Esophagus squamous epithelium (tissue), 5 donors: ENCODE data around the gene SLC6A19. TPM values are rescaled to one million over a fixed set of nuclear protein-coding genes. Genes with fewer than 3 reads are reported as not detected.

Source experiments
- DNase-seq: peaks from one replicate; lab custom pipeline; 2025; lab: John Stamatoyannopoulos, UW
- H3K27ac ChIP-seq, 4 donors: fragments of 200-600 bp; sonication (generic); one replicate each; pipeline ENCODE4 v1.5.1; 2016 to 2019; ENCODE audit warnings: mild to moderate bottlenecking in 1 of 4
- H3K27me3 ChIP-seq, 4 donors: fragments of 200-600 bp; sonication (generic); 1 replicate in 3 of 4; 2 replicates in 1 of 4; pipeline versions ENCODE4 v1.5.1 to v1.6.0; 2017 to 2021; ENCODE audit warnings: antibody characterized with exemption in 1 of 4
- H3K36me3 ChIP-seq, 3 donors: fragments of 200-600 bp; sonication (generic); one replicate each; pipeline ENCODE4 v1.5.1; 2016 to 2019
- H3K4me1 ChIP-seq, 3 donors: fragments of 200-600 bp; sonication (generic); one replicate each; pipeline ENCODE4 v1.5.1; 2017 to 2019
- H3K4me3 ChIP-seq, 4 donors: fragments of 200-600 bp; sonication (generic); 1 replicate in 3 of 4; 2 replicates in 1 of 4; pipeline ENCODE4 v1.5.1; 2016 to 2019; ENCODE audit warnings: mild to moderate bottlenecking in 2 of 4, moderate library complexity in 1 of 4
- H3K9me3 ChIP-seq, 3 donors: fragments of 200-600 bp; sonication (generic); one replicate each; pipeline ENCODE4 v1.5.1; 2016 to 2019
- POLR2A ChIP-seq, 4 donors: fragments of 450-650 bp; IDR thresholded peaks; one replicate each; pipeline ENCODE4 v1.6.1; 2017; ENCODE audit warnings: antibody characterized with exemption in 4 of 4, mild to moderate bottlenecking in 4 of 4, moderate library complexity in 3 of 4
- WGBS, 2 donors: methylation state at CpG; one replicate each; pipeline ENCODE4 v1.1.5; 2018; 5-methylcytosine and 5-hydroxymethylcytosine counted together
- intact Hi-C: fragments of 100-400 bp; cut with DNase I; formaldehyde crosslinking; loops from one replicate; pipeline ENCODE4 v1.15.0; 2022
- total RNA-seq, 4 donors: library from RNA; depleted of rRNA; stranded (reverse); fragments of >200 nt; gene quantifications; one replicate each; pipeline ENCODE4 v1.1.0, GENCODE V29; 2016
- TF ChIP-seq, protein P1 (sequence below), 6 experiments: fragments of 450-650 bp in 4 of 6; fragments of 200-600 bp in 2 of 6; sonication (generic) in 2 of 6; IDR thresholded peaks; one replicate each; pipeline ENCODE4 v1.5.1; 2016 to 2019; ENCODE audit warnings: antibody characterized with exemption in 6 of 6, mild to moderate bottlenecking in 4 of 6, moderate library complexity in 4 of 6
- donor health status: DM: yes; HTN: yes; CAD: no.

SLC6A19 gene
- total RNA-seq, 4 donors from 2014 or later = not detected

DNA sequence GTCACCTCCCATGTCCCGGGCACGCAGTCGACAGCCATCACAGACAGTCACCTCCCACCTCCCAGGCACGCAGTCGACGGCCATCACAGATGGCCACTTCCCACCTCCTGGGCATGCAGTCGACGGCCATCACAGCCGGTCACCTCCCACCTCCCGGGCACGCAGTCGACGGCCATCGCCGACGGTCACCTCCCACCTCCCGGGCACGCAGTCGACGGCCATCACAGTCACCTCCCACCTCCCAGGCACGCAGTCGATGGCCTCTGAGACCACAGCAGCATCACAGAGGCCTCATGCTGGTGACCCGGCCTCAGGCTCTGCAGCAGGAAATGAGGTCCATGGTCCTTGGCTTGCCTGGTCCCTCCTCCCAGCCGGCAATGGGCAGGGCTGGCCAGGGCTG lies 5.5 kb upstream of the SLC6A19 start:
- Histone ChIP-seq H3K27me3 (peaks cover 0 to 74% (median 0%) of the 10 kb centered on the region in 4 donors), H3K4me1 (no peaks in the 10 kb centered on the region), H3K9me3 (no peaks in the 10 kb centered on the region), H3K4me3 (no peak overlapping the region), H3K36me3 (no peaks in the 10 kb centered on the region), H3K27ac (no peak overlapping the region)
- intact Hi-C loops = no loop called here
- 66 to 89% methylated on average over 9 to 14 of the region's 24 CpGs for WGBS, 2 donors
- no peak for DNase-seq
- TF ChIP-seq, protein P1, sequence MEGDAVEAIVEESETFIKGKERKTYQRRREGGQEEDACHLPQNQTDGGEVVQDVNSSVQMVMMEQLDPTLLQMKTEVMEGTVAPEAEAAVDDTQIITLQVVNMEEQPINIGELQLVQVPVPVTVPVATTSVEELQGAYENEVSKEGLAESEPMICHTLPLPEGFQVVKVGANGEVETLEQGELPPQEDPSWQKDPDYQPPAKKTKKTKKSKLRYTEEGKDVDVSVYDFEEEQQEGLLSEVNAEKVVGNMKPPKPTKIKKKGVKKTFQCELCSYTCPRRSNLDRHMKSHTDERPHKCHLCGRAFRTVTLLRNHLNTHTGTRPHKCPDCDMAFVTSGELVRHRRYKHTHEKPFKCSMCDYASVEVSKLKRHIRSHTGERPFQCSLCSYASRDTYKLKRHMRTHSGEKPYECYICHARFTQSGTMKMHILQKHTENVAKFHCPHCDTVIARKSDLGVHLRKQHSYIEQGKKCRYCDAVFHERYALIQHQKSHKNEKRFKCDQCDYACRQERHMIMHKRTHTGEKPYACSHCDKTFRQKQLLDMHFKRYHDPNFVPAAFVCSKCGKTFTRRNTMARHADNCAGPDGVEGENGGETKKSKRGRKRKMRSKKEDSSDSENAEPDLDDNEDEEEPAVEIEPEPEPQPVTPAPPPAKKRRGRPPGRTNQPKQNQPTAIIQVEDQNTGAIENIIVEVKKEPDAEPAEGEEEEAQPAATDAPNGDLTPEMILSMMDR (IDR thresholded peaks at IDR 0.05) = no peak
- TF ChIP-seq POLR2A (IDR thresholded peaks at IDR 0.05) = no peak

DNA sequence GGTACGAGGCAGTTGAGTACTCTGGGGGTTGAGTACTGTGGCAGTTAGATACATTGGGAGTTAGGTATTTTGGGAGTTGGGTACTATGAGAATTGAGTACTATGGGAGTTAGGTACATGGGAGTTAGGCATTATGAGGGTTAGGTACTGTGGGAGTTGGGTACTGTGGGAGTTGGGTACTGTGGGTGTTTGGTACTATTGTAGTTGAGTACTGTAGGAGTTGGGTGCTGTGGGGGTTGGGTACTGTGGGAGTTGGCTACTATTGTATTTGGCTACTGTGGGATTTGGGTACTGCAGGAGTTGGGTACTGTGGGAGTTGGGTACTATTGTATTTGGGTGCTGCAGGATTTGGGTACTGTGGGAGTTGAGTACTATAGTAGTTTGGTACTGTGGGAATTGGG lies 4.8 kb upstream of the SLC6A19 start:
- no peak for DNase-seq
- Histone ChIP-seq H3K4me1 (no peaks in the 10 kb centered on the region), H3K27me3 (peaks cover 0 to 79% (median 0%) of the 10 kb centered on the region in 4 donors), H3K36me3 (no peaks in the 10 kb centered on the region), H3K4me3 (no peak overlapping the region), H3K9me3 (no peaks in the 10 kb centered on the region), H3K27ac (no peak overlapping the region)
- TF ChIP-seq POLR2A (IDR thresholded peaks at IDR 0.05) = no peak
- WGBS, 2 donors = 60 to 86% methylated on average over 1 of the region's 1 CpG
- intact Hi-C loops = no loop called here

DNA sequence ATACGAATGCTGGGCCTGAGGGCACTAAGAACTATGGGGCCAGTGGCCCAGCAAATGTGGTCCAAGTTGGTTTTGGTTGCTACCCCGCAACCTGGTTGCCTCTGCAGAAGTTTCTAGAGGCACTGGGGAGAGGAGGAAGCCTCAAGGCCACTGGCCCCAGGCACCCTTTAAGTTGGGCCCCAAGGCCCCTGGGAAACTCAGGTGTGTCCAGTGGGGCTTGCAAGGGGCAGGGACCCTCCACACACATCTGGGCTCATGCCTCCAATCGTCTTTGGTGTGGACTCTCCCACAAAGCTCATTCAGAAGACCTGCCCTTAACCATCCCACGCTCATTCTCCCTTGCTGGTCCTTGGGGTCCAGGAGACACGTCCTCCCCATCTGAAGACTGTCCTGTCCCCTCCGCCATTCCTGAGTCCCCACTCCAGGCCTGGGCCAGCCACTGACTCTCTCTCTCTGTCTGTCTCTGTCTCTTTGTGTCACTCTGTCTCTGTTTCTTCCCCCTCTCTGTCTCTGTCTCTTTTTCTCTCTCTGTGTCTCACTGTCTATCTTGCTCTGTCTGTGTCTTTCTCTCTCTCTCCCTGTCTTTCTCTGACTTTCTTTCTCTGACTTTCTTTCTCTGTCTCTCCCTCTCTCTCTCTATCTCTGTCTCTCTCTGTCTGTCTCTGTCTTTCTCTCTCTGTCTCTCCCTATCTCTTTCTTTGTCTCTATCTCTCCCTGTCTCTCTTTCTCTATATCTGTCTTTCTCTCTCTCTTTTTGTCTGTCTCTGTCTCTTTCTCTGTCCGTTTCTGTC lies 3.3 kb upstream of the SLC6A19 start:
- Histone ChIP-seq H3K9me3 (no peaks in the 10 kb centered on the region), H3K4me3 (no peak overlapping the region), H3K27me3 (peaks cover 0 to 94% (median 0%) of the 10 kb centered on the region in 4 donors), H3K27ac (no peak overlapping the region), H3K36me3 (no peaks in the 10 kb centered on the region), H3K4me1 (no peaks in the 10 kb centered on the region)
- intact Hi-C loops = no loop called here
- DNase-seq = no peak
- 76 to 77% methylated on average over 6 of the region's 7 CpGs for WGBS, 2 donors
- TF ChIP-seq, protein P1 (IDR thresholded peaks at IDR 0.05) = no peak
- TF ChIP-seq POLR2A (IDR thresholded peaks at IDR 0.05) = no peak

DNA sequence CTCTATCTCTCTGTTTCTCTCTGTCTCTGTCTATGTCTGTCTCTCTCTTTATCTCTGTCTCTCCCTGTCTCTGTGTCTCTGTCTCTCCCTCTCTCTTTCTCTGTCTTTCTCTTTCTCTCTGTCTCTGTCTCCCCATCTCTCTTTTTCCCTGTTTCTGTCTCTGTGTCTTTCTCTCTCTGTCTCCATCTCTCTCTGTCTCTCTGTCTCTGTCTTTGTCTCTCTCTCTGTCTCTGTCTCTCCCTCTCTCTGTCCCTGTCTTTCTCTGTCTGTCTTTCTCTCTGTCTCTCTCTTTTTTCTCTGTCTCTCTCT lies 2.1 kb upstream of the SLC6A19 start:
- H3K4me3 ChIP-seq = no peak overlapping the region
- H3K4me1 ChIP-seq = no peaks in the 10 kb centered on the region
- no peak overlapping the region for H3K27ac ChIP-seq
- no peaks in the 10 kb centered on the region for H3K9me3 ChIP-seq
- intact Hi-C loops = no loop called here
- peaks cover 0 to 99% (median 0%) of the 10 kb centered on the region in 4 donors for H3K27me3 ChIP-seq
- no peak for DNase-seq
- no peaks in the 10 kb centered on the region for H3K36me3 ChIP-seq
- TF ChIP-seq, protein P1 (IDR thresholded peaks at IDR 0.05) = no peak
- TF ChIP-seq POLR2A (IDR thresholded peaks at IDR 0.05) = no peak

DNA sequence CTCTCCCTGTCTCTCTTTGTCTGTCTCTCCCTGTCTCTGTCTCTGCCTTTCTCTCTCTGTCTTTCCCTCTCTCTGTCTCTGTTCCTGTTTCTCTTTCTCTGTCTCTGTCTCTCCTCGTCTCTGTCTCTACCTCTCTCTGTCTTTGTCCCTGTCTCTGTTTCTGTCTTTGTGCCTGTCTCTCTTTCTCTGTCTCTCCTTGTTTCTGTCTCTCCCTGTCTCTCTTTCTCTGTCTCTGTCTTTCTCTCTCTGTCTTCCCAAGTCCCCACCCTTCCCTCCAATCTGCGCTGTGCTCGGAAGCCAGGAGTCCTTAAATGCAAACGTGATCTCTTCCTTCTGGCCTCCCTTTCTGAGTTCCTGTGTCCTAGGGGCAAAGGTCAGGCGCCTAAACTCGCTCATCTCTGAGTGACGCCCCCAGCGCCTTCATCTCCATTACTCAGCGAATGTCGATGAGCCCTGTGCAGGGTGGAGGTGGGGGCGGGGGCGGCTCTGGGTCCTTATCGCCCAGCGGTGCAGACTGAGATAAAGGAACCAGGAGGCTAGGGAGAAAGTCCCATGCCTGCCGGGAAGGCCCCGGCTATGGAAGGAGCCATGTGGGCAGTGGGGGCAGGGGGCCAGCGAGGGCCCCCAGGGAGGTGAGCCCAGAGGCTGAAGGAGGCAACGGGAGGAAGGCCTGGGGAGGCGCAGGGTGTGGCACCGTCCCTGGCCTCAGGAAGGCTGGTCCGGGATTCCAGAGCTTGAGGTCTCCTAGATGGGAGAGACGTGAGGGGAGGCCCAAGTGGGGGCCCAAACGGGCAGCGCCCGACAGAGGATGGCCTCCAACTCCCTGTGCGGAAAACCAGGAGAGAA lies 1.5 kb upstream of the SLC6A19 start:
- no peaks in the 10 kb centered on the region for H3K36me3 ChIP-seq
- DNase-seq = no peak
- WGBS, 2 donors = 42 to 43% methylated on average over 4 to 18 of the region's 26 CpGs
- no peaks in the 10 kb centered on the region for H3K4me1 ChIP-seq
- intact Hi-C loops = no loop called here
- no peak overlapping the region for H3K27ac ChIP-seq
- H3K9me3 ChIP-seq = no peaks in the 10 kb centered on the region
- TF ChIP-seq, protein P1 (IDR thresholded peaks at IDR 0.05) = no peak
- no peak for TF ChIP-seq POLR2A (IDR thresholded peaks at IDR 0.05)
- H3K27me3 ChIP-seq = peaks cover 0 to 99% (median 0%) of the 10 kb centered on the region in 4 donors
- no peak overlapping the region for H3K4me3 ChIP-seq
